ENCODE measurements around the gene CLDN9.

GRCh38 chr16:3027489-3027795, 14.7 kb downstream of the CLDN9 start:
- TF ChIP-seq, protein P1, sequence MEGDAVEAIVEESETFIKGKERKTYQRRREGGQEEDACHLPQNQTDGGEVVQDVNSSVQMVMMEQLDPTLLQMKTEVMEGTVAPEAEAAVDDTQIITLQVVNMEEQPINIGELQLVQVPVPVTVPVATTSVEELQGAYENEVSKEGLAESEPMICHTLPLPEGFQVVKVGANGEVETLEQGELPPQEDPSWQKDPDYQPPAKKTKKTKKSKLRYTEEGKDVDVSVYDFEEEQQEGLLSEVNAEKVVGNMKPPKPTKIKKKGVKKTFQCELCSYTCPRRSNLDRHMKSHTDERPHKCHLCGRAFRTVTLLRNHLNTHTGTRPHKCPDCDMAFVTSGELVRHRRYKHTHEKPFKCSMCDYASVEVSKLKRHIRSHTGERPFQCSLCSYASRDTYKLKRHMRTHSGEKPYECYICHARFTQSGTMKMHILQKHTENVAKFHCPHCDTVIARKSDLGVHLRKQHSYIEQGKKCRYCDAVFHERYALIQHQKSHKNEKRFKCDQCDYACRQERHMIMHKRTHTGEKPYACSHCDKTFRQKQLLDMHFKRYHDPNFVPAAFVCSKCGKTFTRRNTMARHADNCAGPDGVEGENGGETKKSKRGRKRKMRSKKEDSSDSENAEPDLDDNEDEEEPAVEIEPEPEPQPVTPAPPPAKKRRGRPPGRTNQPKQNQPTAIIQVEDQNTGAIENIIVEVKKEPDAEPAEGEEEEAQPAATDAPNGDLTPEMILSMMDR (IDR thresholded peaks at IDR 0.05) = no peak
- no peak for TF ChIP-seq POLR2AphosphoS5 (IDR thresholded peaks at IDR 0.05)

All from sigmoid colon (tissue), 4 donors.